HL-60/S4 treated with retinoic acid at 250 ng/mL for 4 days and 3 days (cell line): ENCODE measurements around the gene FASTK.
"Not testable (repeated sequence)": the region's sequence is repeated elsewhere in the genome, so short reads cannot be mapped to it uniquely, and the experiment has no call there.

Experiments used
- in situ Hi-C: fragments of 300-500 bp; cut with MboI; formaldehyde crosslinking; loops from 2 replicates; pipeline ENCODE4 v1.7.0; 2022; ENCODE audit warnings: low sequenced_read_pairs

The FASTK gene

DNA sequence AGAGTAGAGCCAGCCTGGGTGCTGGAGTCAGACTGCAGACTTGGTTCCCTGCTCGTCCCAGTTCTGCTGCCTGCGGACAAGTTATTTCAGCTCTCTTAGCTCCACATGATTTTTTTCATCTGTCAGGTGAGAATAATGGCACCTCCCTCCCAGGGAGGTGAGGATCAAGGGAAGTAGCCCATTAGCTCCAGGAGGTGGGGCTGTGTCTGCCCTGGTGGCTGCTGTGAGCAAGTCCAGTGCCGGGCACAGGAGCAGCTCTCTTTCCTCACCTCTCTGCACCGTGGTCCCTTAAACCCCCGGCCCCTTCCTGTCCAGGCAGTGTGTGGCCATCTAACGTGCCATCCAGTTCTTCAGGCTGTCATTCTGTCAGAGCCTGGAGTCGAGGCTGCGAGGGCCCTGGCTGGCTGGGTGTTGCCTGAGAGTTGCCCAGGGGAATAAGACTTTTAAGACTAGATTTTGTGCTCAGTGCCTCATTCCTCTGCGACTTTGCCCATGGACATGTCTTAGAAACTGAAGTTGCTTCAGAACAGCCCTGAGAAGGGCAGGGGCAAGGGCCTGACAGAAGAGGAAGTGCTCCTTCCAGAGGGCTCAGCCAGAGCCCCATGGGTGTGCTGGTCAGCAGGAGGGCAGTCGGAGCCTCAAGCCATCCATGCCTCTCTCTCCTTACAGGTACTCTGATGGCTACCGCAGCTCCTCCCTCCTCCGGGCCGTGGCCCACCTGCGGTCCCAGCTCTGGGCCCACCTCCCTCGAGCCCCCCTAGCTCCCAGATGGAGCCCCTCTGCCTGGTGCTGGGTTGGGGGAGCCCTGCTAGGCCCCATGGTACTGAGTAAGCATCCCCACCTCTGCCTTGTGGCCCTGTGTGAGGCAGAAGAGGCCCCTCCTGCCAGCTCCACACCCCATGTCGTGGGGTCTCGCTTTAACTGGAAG is 47.4 kb downstream of the FASTK start:
- in situ Hi-C loops, result no loop called here

DNA sequence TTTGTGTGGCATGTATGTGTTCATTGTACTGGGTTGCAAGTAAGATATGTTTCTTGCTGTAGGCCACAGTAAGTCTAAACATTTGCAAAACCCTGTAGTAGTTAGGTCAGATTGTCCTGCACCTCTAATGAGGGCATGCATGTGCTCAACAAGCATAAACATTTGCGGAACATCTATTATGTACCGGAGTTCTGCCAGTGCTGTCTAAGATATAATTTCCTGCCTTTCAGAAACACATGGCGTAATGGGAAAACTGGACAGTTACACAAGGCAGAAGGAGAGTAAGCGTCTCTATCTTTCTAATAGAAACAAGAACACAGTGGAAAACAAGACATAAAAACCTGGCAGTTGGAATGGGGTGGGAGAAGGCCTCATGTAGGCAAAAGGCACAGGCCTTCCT is 49.6 kb downstream of the FASTK start:
- in situ Hi-C loops, result no loop called here

DNA sequence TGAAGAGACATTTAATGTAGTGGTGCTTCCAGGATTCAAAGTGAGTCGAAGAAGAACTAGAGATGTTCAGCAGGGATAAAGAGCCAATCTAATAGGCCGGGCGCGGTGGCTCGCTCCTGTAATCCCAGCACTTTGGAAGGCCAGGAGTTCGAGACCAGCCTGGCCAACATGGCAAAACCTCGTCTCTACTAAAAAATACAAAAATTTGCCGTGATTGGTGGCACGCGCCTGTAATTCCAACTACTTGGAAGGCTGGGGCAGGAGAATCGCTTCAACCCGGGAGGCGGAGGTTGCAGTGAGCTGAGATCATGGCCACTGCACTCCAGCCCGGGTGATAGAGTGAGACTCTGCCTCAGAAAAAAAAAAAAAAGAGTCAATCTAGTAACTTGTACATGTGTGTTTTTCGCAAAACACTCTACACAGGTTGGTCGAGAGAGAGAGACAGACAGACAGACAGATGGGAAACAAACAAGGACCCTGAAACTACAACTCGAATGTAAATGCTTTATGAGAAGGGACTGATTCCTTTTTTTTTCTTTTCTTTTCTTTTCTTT is 51.6 kb downstream of the FASTK start:
- in situ Hi-C loops, result no loop called here

DNA sequence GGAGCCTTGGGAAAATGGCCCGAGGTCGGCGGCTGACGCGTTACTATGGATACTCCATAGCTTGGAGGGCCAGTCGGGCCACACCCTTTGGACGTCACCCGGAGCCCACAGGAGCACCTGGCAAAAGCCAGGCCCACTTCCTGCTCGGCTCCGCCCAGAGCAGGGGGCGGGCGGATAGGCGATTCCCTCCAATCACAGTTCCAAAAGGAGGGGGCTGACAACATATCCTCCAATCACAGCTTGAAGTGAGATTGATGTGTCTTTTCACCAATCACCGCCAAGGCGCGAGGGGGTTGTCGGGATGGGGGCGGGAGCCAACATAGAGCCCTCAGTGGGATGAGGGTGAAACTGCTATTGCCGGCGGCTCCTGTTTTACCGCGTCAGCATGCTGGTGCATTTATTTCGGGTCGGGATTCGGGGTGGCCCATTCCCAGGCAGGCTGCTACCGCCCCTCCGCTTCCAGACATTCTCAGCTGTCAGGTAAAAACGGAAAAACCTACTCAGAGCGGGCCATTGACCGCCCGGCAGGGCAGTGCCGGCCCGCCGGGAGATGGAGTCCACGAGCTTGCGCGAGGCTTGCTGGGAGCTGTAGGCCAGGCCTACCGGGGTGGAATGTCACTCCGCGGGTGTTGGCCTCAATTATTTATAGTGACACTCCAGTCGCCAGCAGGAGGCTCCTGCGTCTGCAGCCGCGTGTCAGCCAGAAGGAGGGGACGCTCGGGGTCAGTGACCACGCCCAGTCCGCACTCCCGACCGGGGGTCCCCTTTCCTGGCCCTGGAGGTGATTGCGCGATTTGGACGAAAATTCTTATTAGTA is 52.3 kb downstream of the FASTK start, which contains the start of gene ABCB8:
ABCB8 (plus strand) TSS at position 320 of the 817 bp plus-strand sequence; CDS start at position 386, 66 bp downstream.
- in situ Hi-C loops, result no loop called here

DNA sequence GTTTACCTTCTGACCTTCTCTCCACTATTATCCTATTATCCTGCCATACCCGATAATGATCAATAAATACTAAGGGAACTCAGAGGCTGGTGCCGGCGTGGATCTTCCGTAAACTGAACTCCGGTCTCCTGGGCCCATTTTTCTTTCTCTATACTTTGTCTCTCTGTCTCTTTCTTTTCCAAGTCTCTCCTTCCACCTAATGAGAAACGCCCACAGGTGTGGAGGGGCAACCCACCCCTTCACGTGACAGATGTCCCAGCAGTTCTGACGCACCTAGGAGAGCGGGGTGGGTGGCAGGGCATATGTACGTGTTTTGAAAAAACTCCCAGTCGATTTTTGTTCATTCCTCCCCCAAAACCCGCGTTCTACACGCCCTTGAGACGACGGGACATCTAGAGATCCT is 52.9 kb downstream of the FASTK start:
- in situ Hi-C loops, result not testable (repeated sequence)

DNA sequence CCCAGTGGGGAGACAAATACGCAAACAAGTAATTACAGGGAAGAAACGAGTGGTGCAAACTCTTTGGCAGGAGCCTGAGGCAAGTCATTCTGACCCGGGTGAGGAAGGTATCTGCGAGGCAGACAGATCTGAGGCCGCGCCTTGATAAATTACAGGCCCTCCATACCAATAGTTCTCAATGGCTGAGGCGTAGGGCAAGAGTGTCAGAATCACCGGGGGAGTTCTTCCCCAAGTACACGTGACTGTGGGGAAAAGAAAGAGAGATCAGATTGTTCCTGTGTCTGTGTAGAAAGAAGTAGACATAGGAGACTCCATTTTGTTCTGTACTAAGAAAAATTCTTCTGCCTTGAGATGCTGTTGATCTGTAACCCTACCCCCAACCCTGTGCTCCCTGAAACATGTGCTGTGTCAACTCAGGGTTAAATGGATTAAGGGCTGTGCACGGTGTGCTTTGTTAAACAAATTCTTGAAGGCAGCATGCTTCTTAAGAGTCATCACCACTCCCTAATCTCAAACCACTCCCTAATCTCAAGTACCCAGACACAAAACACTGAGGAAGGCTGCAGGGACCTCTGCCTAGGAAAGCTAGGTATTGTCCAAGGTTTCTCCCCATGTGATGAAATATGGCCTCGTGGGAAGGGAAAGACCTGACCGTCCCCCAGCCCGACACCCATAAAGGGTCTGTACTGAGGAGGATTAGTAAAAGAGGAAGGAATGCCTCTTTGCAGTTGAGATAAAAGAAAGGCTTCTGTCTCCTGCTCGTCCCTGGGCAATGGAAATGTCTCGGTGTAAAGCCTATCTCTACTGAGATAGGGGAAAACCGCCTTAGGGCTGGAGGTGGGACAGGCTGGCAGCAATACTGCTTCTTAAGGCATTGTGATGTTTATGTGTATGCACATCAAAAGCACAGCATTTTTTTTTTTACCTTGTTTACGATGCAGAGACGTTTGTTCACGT is 53.6 kb downstream of the FASTK start:
- in situ Hi-C loops, result not testable (repeated sequence)
